ENCODE results near the gene YAP1.

- TF ChIP-seq, protein P1, sequence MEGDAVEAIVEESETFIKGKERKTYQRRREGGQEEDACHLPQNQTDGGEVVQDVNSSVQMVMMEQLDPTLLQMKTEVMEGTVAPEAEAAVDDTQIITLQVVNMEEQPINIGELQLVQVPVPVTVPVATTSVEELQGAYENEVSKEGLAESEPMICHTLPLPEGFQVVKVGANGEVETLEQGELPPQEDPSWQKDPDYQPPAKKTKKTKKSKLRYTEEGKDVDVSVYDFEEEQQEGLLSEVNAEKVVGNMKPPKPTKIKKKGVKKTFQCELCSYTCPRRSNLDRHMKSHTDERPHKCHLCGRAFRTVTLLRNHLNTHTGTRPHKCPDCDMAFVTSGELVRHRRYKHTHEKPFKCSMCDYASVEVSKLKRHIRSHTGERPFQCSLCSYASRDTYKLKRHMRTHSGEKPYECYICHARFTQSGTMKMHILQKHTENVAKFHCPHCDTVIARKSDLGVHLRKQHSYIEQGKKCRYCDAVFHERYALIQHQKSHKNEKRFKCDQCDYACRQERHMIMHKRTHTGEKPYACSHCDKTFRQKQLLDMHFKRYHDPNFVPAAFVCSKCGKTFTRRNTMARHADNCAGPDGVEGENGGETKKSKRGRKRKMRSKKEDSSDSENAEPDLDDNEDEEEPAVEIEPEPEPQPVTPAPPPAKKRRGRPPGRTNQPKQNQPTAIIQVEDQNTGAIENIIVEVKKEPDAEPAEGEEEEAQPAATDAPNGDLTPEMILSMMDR (IDR thresholded peaks at IDR 0.05; ENCODE audit: poor library complexity), result no peak
- TF ChIP-seq EZH2 (IDR thresholded peaks at IDR 0.05; ENCODE audit: borderline replicate concordance), result no peak
Measured at GRCh38 chr11:102226702-102227490, 116.6 kb downstream of the YAP1 start.
